Measurements from ENCODE around the gene SLC6A18. TPM values are rescaled to one million over a fixed set of nuclear protein-coding genes. Genes with fewer than 3 reads are reported as not detected.

SLC6A18 gene
- polyA plus RNA-seq, 1 experiment, result not detected

- DNase-seq (ENCODE audit: low read depth), result no peak
- ChIA-PET CTCF (no interaction called here), POLR2A (no interaction called here)
- no peaks in the 10 kb centered on the region for H3K27me3 ChIP-seq (ENCODE audit: control insufficient read depth, insufficient read depth, low read length)
- no peak overlapping the region for H3K4me3 ChIP-seq (ENCODE audit: low read depth, low read length)
- no peaks in the 10 kb centered on the region for H3K36me3 ChIP-seq (ENCODE audit: control insufficient read depth, insufficient read depth, low read length)
- no peak for TF ChIP-seq CTCF (IDR thresholded peaks at IDR 0.05; ENCODE audit: insufficient read depth, low read depth, low read length)
Observed at GRCh38 chr5:1277331-1277730, 52.1 kb downstream of the SLC6A18 start.

- POLR2A ChIA-PET, result no interaction called here
- Histone ChIP-seq H3K27me3 (ENCODE audit: control insufficient read depth, insufficient read depth, low read length) (no peaks in the 10 kb centered on the region), H3K36me3 (ENCODE audit: control insufficient read depth, insufficient read depth, low read length) (no peaks in the 10 kb centered on the region), H3K4me3 (ENCODE audit: low read depth, low read length) (no peak overlapping the region)
- DNase-seq (ENCODE audit: low read depth), result no peak
- CTCF ChIA-PET, result no interaction called here
- no peak for TF ChIP-seq CTCF (IDR thresholded peaks at IDR 0.05; ENCODE audit: insufficient read depth, low read depth, low read length)
Observed at GRCh38 chr5:1277781-1278180, 52.6 kb downstream of the SLC6A18 start.

GRCh38 chr5:1278216-1278615, 53.0 kb downstream of the SLC6A18 start:
- H3K4me3 ChIP-seq (ENCODE audit: low read depth, low read length), result no peak overlapping the region
- ChIA-PET CTCF (no interaction called here), POLR2A (no interaction called here)
- no peak for DNase-seq (ENCODE audit: low read depth)
- H3K27me3 ChIP-seq (ENCODE audit: control insufficient read depth, insufficient read depth, low read length), result no peaks in the 10 kb centered on the region
- no peak for TF ChIP-seq CTCF (IDR thresholded peaks at IDR 0.05; ENCODE audit: insufficient read depth, low read depth, low read length)
- no peaks in the 10 kb centered on the region for H3K36me3 ChIP-seq (ENCODE audit: control insufficient read depth, insufficient read depth, low read length)

GRCh38 chr5:1278656-1279442, 53.7 kb downstream of the SLC6A18 start:
- ChIA-PET POLR2A (no interaction called here), CTCF (no interaction called here)
- Histone ChIP-seq H3K4me3 (ENCODE audit: low read depth, low read length) (no peak overlapping the region), H3K36me3 (ENCODE audit: control insufficient read depth, insufficient read depth, low read length) (no peaks in the 10 kb centered on the region), H3K27me3 (ENCODE audit: control insufficient read depth, insufficient read depth, low read length) (no peaks in the 10 kb centered on the region)
- no peak for DNase-seq (ENCODE audit: low read depth)
- TF ChIP-seq CTCF (IDR thresholded peaks at IDR 0.05; ENCODE audit: insufficient read depth, low read depth, low read length), result no peak

GRCh38 chr5:1279443-1280151, 54.4 kb downstream of the SLC6A18 start:
- CTCF ChIA-PET, result no interaction called here
- H3K4me3 ChIP-seq (ENCODE audit: low read depth, low read length), result no peak overlapping the region
- H3K27me3 ChIP-seq (ENCODE audit: control insufficient read depth, insufficient read depth, low read length), result no peaks in the 10 kb centered on the region
- DNase-seq (ENCODE audit: low read depth), result no peak
- POLR2A ChIA-PET, result no interaction called here
- no peaks in the 10 kb centered on the region for H3K36me3 ChIP-seq (ENCODE audit: control insufficient read depth, insufficient read depth, low read length)
- TF ChIP-seq CTCF (IDR thresholded peaks at IDR 0.05; ENCODE audit: insufficient read depth, low read depth, low read length), result no peak
